ENCODE measurements around the gene GPC6.

DNA sequence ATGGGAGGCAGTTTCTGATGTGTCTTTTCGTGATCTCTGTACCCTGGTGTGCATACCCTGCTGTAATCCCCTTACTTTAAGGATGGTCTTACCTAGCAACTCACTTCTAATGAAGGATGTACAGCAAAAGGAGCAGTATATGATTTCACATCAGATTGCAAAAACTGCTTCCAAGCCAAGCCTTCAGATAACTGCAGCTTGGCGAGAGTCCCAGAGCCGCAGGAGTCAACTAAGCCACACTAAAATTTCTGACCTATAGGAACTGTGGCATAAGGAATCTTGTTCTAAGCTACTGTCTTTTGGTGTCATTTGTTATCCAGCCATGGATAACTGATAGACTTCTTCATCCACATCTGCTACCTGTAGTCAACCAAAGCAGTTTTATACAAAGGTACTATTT is 496.7 kb downstream of the GPC6 start:
- TF ChIP-seq, protein P1, sequence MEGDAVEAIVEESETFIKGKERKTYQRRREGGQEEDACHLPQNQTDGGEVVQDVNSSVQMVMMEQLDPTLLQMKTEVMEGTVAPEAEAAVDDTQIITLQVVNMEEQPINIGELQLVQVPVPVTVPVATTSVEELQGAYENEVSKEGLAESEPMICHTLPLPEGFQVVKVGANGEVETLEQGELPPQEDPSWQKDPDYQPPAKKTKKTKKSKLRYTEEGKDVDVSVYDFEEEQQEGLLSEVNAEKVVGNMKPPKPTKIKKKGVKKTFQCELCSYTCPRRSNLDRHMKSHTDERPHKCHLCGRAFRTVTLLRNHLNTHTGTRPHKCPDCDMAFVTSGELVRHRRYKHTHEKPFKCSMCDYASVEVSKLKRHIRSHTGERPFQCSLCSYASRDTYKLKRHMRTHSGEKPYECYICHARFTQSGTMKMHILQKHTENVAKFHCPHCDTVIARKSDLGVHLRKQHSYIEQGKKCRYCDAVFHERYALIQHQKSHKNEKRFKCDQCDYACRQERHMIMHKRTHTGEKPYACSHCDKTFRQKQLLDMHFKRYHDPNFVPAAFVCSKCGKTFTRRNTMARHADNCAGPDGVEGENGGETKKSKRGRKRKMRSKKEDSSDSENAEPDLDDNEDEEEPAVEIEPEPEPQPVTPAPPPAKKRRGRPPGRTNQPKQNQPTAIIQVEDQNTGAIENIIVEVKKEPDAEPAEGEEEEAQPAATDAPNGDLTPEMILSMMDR (conservative IDR thresholded peaks at IDR 0.05): no peak
- no peak for TF ChIP-seq ZFX (IDR thresholded peaks at IDR 0.05)
